Panc1 (cell line): ENCODE measurements around the gene PSMA4.

Experiments used
- POLR2AphosphoS5 ChIP-seq: IDR thresholded peaks from 2 replicates; pipeline ENCODE4 v1.6.1; 2012; ENCODE audit warnings: mild to moderate bottlenecking, low read depth, low read length, moderate library complexity
- SIN3A ChIP-seq: IDR thresholded peaks from 2 replicates; pipeline ENCODE4 v1.6.1; 2012; ENCODE audit warnings: low read depth, mild to moderate bottlenecking, low read length, moderate library complexity, borderline replicate concordance; ENCODE audit not compliant: insufficient read depth
- TCF7L2 ChIP-seq: IDR thresholded peaks from 2 replicates; pipeline ENCODE4 v1.6.1; 2011; ENCODE audit warnings: mild to moderate bottlenecking, low read depth, low read length, inconsistent platforms
- TF ChIP-seq, protein P1 (sequence below): fragments of 450-650 bp; IDR thresholded peaks from 2 replicates; pipeline ENCODE4 v1.5.1; 2017; ENCODE audit warnings: mild to moderate bottlenecking
- TF ChIP-seq, protein P2 (sequence below), 2 experiments: IDR thresholded peaks; 2 replicates each; pipeline ENCODE4 v1.6.1; 2011 to 2012; ENCODE audit warnings: low read depth in 2 of 2, control low read depth in 1 of 2, low read length in 1 of 2, mild to moderate bottlenecking in 1 of 2, moderate library complexity in 1 of 2; ENCODE audit not compliant: insufficient read depth in 1 of 2

DNA sequence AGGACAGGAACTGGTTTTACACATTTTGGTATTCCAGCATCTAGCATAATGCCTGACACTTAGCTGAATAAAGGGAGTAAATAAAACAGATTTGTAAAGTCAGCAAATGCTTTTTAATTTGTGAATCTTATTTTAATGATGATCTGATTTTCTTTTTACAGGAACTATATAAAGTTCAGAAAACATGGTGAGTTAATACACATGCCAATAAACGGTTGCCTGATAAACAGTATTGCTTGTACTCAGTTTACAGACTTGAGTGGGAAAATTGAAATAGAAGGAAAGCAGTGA lies 1.4 kb downstream of the PSMA4 start:
- TF ChIP-seq, protein P1, sequence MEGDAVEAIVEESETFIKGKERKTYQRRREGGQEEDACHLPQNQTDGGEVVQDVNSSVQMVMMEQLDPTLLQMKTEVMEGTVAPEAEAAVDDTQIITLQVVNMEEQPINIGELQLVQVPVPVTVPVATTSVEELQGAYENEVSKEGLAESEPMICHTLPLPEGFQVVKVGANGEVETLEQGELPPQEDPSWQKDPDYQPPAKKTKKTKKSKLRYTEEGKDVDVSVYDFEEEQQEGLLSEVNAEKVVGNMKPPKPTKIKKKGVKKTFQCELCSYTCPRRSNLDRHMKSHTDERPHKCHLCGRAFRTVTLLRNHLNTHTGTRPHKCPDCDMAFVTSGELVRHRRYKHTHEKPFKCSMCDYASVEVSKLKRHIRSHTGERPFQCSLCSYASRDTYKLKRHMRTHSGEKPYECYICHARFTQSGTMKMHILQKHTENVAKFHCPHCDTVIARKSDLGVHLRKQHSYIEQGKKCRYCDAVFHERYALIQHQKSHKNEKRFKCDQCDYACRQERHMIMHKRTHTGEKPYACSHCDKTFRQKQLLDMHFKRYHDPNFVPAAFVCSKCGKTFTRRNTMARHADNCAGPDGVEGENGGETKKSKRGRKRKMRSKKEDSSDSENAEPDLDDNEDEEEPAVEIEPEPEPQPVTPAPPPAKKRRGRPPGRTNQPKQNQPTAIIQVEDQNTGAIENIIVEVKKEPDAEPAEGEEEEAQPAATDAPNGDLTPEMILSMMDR, result no peak
- TF ChIP-seq POLR2AphosphoS5, result no peak
- TF ChIP-seq, protein P2, sequence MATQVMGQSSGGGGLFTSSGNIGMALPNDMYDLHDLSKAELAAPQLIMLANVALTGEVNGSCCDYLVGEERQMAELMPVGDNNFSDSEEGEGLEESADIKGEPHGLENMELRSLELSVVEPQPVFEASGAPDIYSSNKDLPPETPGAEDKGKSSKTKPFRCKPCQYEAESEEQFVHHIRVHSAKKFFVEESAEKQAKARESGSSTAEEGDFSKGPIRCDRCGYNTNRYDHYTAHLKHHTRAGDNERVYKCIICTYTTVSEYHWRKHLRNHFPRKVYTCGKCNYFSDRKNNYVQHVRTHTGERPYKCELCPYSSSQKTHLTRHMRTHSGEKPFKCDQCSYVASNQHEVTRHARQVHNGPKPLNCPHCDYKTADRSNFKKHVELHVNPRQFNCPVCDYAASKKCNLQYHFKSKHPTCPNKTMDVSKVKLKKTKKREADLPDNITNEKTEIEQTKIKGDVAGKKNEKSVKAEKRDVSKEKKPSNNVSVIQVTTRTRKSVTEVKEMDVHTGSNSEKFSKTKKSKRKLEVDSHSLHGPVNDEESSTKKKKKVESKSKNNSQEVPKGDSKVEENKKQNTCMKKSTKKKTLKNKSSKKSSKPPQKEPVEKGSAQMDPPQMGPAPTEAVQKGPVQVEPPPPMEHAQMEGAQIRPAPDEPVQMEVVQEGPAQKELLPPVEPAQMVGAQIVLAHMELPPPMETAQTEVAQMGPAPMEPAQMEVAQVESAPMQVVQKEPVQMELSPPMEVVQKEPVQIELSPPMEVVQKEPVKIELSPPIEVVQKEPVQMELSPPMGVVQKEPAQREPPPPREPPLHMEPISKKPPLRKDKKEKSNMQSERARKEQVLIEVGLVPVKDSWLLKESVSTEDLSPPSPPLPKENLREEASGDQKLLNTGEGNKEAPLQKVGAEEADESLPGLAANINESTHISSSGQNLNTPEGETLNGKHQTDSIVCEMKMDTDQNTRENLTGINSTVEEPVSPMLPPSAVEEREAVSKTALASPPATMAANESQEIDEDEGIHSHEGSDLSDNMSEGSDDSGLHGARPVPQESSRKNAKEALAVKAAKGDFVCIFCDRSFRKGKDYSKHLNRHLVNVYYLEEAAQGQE (IDR thresholded peaks at IDR 0.05; ENCODE audit: insufficient read depth in 1 of 2, low read depth in 2 of 2, low read length in 1 of 2), result no peak
- no peak for TF ChIP-seq TCF7L2
- TF ChIP-seq SIN3A, result no peak
